ENCODE results near the gene EML1. TPM values are rescaled to one million over a fixed set of nuclear protein-coding genes. Genes with fewer than 3 reads are reported as not detected.

Gene EML1
- total RNA-seq, 1 experiment from 2014 or later: 9.5 TPM

- no peaks in the 10 kb centered on the region for H3K9me3 Mint-ChIP-seq (ENCODE audit: unreplicated experiment)
- no peak for TF ChIP-seq CTCF (IDR thresholded peaks at IDR 0.05; ENCODE audit: unreplicated experiment)
- DNase-seq (ENCODE audit: unreplicated experiment): no peak
- H3K27ac Mint-ChIP-seq (ENCODE audit: low read depth, unreplicated experiment): peak overlapping the region; percentile 73
- no peaks in the 10 kb centered on the region for H3K36me3 Mint-ChIP-seq (ENCODE audit: insufficient read depth, unreplicated experiment)
- BruUV-seq (replicated peaks): no TSS peak
- intact Hi-C loops (cut with micrococcal nuclease): no loop called here
- no peak overlapping the region for H3K4me3 Mint-ChIP-seq (ENCODE audit: unreplicated experiment)
- ChIA-PET POLR2A (interaction anchor here (0.6 to 1.0 kb wide), 2 partner anchors 15 to 85 kb away, joined by 3 to 4 read pairs; no protein-coding TSS in a partner anchor), CTCF (interaction anchor here (0.6 to 0.7 kb wide), 2 partner anchors 95 to 534 kb away, joined by 3 read pairs; no protein-coding TSS in a partner anchor)
- peaks cover 33% of the 10 kb centered on the region for H3K4me1 Mint-ChIP-seq (ENCODE audit: insufficient read depth, unreplicated experiment)
- no peaks in the 10 kb centered on the region for H3K27me3 Mint-ChIP-seq (ENCODE audit: insufficient read depth, unreplicated experiment)
Measured at GRCh38 chr14:99751539-99752485, 41.4 kb upstream of the EML1 start.

- peak overlapping the region; percentile 73 for H3K27ac Mint-ChIP-seq (ENCODE audit: low read depth, unreplicated experiment)
- no TSS peak for BruUV-seq (replicated peaks)
Measured at GRCh38 chr14:99752486-99753121, 40.6 kb upstream of the EML1 start.

GRCh38 chr14:99753225-99754140 lies 39.7 kb upstream of the EML1 start:
- CTCF ChIA-PET: interaction anchor here (0.6 to 2.1 kb wide), 6 partner anchors 10 to 148 kb away, joined by 3 to 11 read pairs (median 4); no protein-coding TSS in a partner anchor
- Mint-ChIP-seq H3K4me1 (ENCODE audit: insufficient read depth, unreplicated experiment) (peaks cover 28% of the 10 kb centered on the region), H3K27ac (ENCODE audit: low read depth, unreplicated experiment) (peak overlapping the region; percentile 73), H3K4me3 (ENCODE audit: unreplicated experiment) (no peak overlapping the region), H3K9me3 (ENCODE audit: unreplicated experiment) (no peaks in the 10 kb centered on the region), H3K36me3 (ENCODE audit: insufficient read depth, unreplicated experiment) (no peaks in the 10 kb centered on the region), H3K27me3 (ENCODE audit: insufficient read depth, unreplicated experiment) (no peaks in the 10 kb centered on the region)
- no peak for TF ChIP-seq CTCF (IDR thresholded peaks at IDR 0.05; ENCODE audit: unreplicated experiment)
- BruUV-seq (replicated peaks): no TSS peak
- DNase-seq (ENCODE audit: unreplicated experiment): no peak
- intact Hi-C loops (cut with micrococcal nuclease): no loop called here
- POLR2A ChIA-PET: interaction anchor here (1.7 kb wide), 1 partner anchor 40 kb away, joined by 3 read pairs; no protein-coding TSS in a partner anchor

More at GRCh38 chr14:99752486-99753121, 40.6 kb upstream of the EML1 start:
- ChIA-PET POLR2A (interaction anchor here (0.6 kb wide), 1 partner anchor 86 kb away, joined by 4 read pairs; no protein-coding TSS in a partner anchor), CTCF (no interaction called here)
- H3K4me3 Mint-ChIP-seq (ENCODE audit: unreplicated experiment): no peak overlapping the region
- no peaks in the 10 kb centered on the region for H3K36me3 Mint-ChIP-seq (ENCODE audit: insufficient read depth, unreplicated experiment)
- no peaks in the 10 kb centered on the region for H3K27me3 Mint-ChIP-seq (ENCODE audit: insufficient read depth, unreplicated experiment)
- H3K9me3 Mint-ChIP-seq (ENCODE audit: unreplicated experiment): no peaks in the 10 kb centered on the region
- intact Hi-C loops (cut with micrococcal nuclease): no loop called here
- TF ChIP-seq CTCF (IDR thresholded peaks at IDR 0.05; ENCODE audit: unreplicated experiment): no peak
- DNase-seq (ENCODE audit: unreplicated experiment): peak; percentile 32
- peaks cover 28% of the 10 kb centered on the region for H3K4me1 Mint-ChIP-seq (ENCODE audit: insufficient read depth, unreplicated experiment)

Data from MCF 10A (cell line).